ENCODE results near the gene SLC30A3. TPM values are rescaled to one million over a fixed set of nuclear protein-coding genes. Genes with fewer than 3 reads are reported as not detected.

SLC30A3 gene
- total and polyA plus RNA-seq, 7 experiments from 2014 or later = 0.29 to 0.56 TPM; not detected in 5

GRCh38 chr2:27281855-27282559, 19.2 kb upstream of the SLC30A3 start, which contains the start of gene TRIM54:
TRIM54 (plus strand) TSS chr2:27282429; CDS start chr2:27282732, 303 bp downstream.
- POLR2A ChIA-PET = interaction anchor here (1.1 kb wide), 1 partner anchor 18 kb away, joined by 3 read pairs; no protein-coding TSS in a partner anchor
- Mint-ChIP-seq H3K27ac (no peak within 1 kb of the TSS), H3K4me1 (peaks cover 0 to 5% (median 4%) of the 10 kb centered on the region in 7 donors), H3K4me3 (peak within 1 kb of the TSS in 1 of 10 donors; percentile 35), H3K9me3 (no peaks in the 10 kb centered on the region), H3K27me3 (peaks cover 12 to 44% (median 26%) of the 10 kb centered on the region in 5 donors), H3K36me3 (no peaks in the 10 kb centered on the region)
- CTCF ChIA-PET = interaction anchor here (1.1 to 3.4 kb wide), 5 partner anchors 17 to 320 kb away, joined by 4 to 31 read pairs (median 6); no protein-coding TSS in a partner anchor
- ATAC-seq (no peak), DNase-seq (no peak)
- no peaks in the 10 kb centered on the region for H3K4me1 ChIP-seq (ENCODE audit: control insufficient read depth in 2 of 2, insufficient read depth in 2 of 2, low read length in 2 of 2)
- no peaks in the 10 kb centered on the region for H3K27me3 ChIP-seq (ENCODE audit: control insufficient read depth in 2 of 2, insufficient read depth in 2 of 2, low read length in 2 of 2)
- H3K36me3 ChIP-seq (ENCODE audit: control insufficient read depth in 2 of 3, insufficient read depth in 3 of 3, low read length in 3 of 3) = no peaks in the 10 kb centered on the region
- no peak within 1 kb of the TSS for H3K27ac ChIP-seq (ENCODE audit: low read depth, low read length)
- H3K9me3 ChIP-seq (ENCODE audit: control insufficient read depth in 2 of 3, low read length in 3 of 3) = no peaks in the 10 kb centered on the region
- intact Hi-C loops (cut with micrococcal nuclease) = loop anchor here in 1 of 2 donors (2.0 kb wide), 1 partner anchor 17 kb away; no protein-coding TSS in a partner anchor
- H3K4me3 ChIP-seq (ENCODE audit: low read length) = no peak within 1 kb of the TSS

DNA sequence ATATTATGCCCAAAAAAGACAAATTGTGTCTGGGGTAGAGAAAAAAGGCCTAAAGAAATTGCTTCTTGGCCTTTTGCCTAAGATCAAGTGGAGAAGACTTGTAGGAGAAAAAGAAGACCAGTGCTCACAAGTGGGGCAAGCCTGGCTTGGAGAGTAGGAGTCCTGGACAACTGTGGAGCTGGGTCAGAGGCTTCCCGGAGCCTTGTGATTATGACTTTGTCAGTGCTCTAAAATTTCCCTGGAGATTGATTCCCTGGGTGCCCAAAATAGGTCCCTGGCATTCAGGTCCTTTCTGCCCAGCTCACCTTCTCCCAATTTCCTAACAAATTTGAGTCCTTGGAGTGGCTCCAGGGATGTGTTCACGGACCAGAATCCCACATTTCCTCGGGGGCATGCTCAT, 18.6 kb upstream of the SLC30A3 start:
- POLR2A ChIA-PET = no interaction called here
- Histone ChIP-seq H3K27me3 (ENCODE audit: control insufficient read depth in 2 of 2, insufficient read depth in 2 of 2, low read length in 2 of 2) (no peaks in the 10 kb centered on the region), H3K36me3 (ENCODE audit: control insufficient read depth in 2 of 3, insufficient read depth in 3 of 3, low read length in 3 of 3) (no peaks in the 10 kb centered on the region), H3K4me3 (ENCODE audit: low read length) (no peak overlapping the region), H3K4me1 (ENCODE audit: control insufficient read depth in 2 of 2, insufficient read depth in 2 of 2, low read length in 2 of 2) (no peaks in the 10 kb centered on the region), H3K9me3 (ENCODE audit: control insufficient read depth in 2 of 3, low read length in 3 of 3) (no peaks in the 10 kb centered on the region), H3K27ac (ENCODE audit: low read depth, low read length) (no peak overlapping the region)
- Mint-ChIP-seq H3K27me3 (peaks cover 12 to 42% (median 26%) of the 10 kb centered on the region in 5 donors), H3K4me3 (no peak overlapping the region), H3K36me3 (no peaks in the 10 kb centered on the region), H3K27ac (no peak overlapping the region), H3K9me3 (no peaks in the 10 kb centered on the region), H3K4me1 (peaks cover 0 to 6% (median 4%) of the 10 kb centered on the region in 7 donors)
- CTCF ChIA-PET = interaction anchor here (1.5 to 3.4 kb wide), 5 partner anchors 21 to 322 kb away, joined by 4 to 31 read pairs (median 10); no protein-coding TSS in a partner anchor
- ATAC-seq = no peak
- intact Hi-C loops (cut with micrococcal nuclease) = loop anchor here in 1 of 2 donors (2.0 kb wide), 1 partner anchor 17 kb away; no protein-coding TSS in a partner anchor
- no peak for DNase-seq

DNA sequence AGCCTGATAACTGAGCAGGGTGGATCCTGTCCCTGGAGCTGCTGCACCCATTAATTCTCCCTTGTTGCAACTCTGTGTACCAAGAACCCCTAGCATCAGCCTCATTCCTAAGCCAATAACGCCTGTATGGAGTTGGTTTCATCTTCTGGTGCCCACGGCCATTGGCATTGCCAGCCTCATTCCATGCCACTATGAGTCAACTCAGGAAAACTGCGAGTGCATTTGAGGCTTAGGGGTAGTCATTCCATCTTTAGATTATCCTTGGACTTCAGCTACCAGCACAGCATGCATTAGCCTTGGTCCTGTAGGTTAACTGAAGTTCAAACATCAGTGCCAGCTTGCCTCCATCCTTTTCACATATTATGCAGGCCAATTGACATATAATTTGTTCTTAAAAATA, 18.0 kb upstream of the SLC30A3 start:
- H3K4me1 ChIP-seq (ENCODE audit: control insufficient read depth in 2 of 2, insufficient read depth in 2 of 2, low read length in 2 of 2) = no peaks in the 10 kb centered on the region
- H3K4me3 ChIP-seq (ENCODE audit: low read length) = no peak overlapping the region
- Mint-ChIP-seq H3K4me3 (no peak overlapping the region), H3K36me3 (no peaks in the 10 kb centered on the region), H3K27ac (no peak overlapping the region), H3K27me3 (peaks cover 12 to 39% (median 26%) of the 10 kb centered on the region in 5 donors), H3K9me3 (no peaks in the 10 kb centered on the region), H3K4me1 (peaks cover 0 to 7% (median 4%) of the 10 kb centered on the region in 7 donors)
- intact Hi-C loops (cut with micrococcal nuclease) = loop anchor here (1.0 to 2.0 kb wide), 9 partner anchors 16 to 435 kb away; partner anchors contain the start of gene KHK (in 1 of the 2)
- ChIA-PET POLR2A (no interaction called here), CTCF (interaction anchor here (0.7 to 3.4 kb wide), 5 partner anchors 180 to 321 kb away, joined by 3 to 31 read pairs (median 10); no protein-coding TSS in a partner anchor)
- no peak overlapping the region for H3K27ac ChIP-seq (ENCODE audit: low read depth, low read length)
- no peaks in the 10 kb centered on the region for H3K27me3 ChIP-seq (ENCODE audit: control insufficient read depth in 2 of 2, insufficient read depth in 2 of 2, low read length in 2 of 2)
- no peaks in the 10 kb centered on the region for H3K36me3 ChIP-seq (ENCODE audit: control insufficient read depth in 2 of 3, insufficient read depth in 3 of 3, low read length in 3 of 3)
- DNase-seq (no peak), ATAC-seq (no peak)
- H3K9me3 ChIP-seq (ENCODE audit: control insufficient read depth in 2 of 3, low read length in 3 of 3) = no peaks in the 10 kb centered on the region

GRCh38 chr2:27278010-27278409, 15.2 kb upstream of the SLC30A3 start:
- no peaks in the 10 kb centered on the region for H3K36me3 Mint-ChIP-seq
- POLR2A ChIA-PET = no interaction called here
- Histone ChIP-seq H3K36me3 (ENCODE audit: control insufficient read depth in 2 of 3, insufficient read depth in 3 of 3, low read length in 3 of 3) (no peaks in the 10 kb centered on the region), H3K4me1 (ENCODE audit: control insufficient read depth in 2 of 2, insufficient read depth in 2 of 2, low read length in 2 of 2) (no peaks in the 10 kb centered on the region), H3K27me3 (ENCODE audit: control insufficient read depth in 2 of 2, insufficient read depth in 2 of 2, low read length in 2 of 2) (no peaks in the 10 kb centered on the region), H3K4me3 (ENCODE audit: low read length) (no peak overlapping the region), H3K27ac (ENCODE audit: low read depth, low read length) (no peak overlapping the region), H3K9me3 (ENCODE audit: control insufficient read depth in 2 of 3, low read length in 3 of 3) (no peaks in the 10 kb centered on the region)
- ATAC-seq (no peak), DNase-seq (no peak)
- H3K9me3 Mint-ChIP-seq = no peaks in the 10 kb centered on the region
- H3K4me1 Mint-ChIP-seq = peaks cover 0 to 8% (median 4%) of the 10 kb centered on the region in 7 donors
- no peak overlapping the region for H3K4me3 Mint-ChIP-seq
- H3K27me3 Mint-ChIP-seq = peaks cover 16 to 46% (median 26%) of the 10 kb centered on the region in 5 donors
- H3K27ac Mint-ChIP-seq = no peak overlapping the region
- intact Hi-C loops (cut with micrococcal nuclease) = no loop called here
- CTCF ChIA-PET = interaction anchor here (0.6 to 2.5 kb wide), 3 partner anchors 22 to 266 kb away, joined by 4 to 18 read pairs (median 5); no protein-coding TSS in a partner anchor

DNA sequence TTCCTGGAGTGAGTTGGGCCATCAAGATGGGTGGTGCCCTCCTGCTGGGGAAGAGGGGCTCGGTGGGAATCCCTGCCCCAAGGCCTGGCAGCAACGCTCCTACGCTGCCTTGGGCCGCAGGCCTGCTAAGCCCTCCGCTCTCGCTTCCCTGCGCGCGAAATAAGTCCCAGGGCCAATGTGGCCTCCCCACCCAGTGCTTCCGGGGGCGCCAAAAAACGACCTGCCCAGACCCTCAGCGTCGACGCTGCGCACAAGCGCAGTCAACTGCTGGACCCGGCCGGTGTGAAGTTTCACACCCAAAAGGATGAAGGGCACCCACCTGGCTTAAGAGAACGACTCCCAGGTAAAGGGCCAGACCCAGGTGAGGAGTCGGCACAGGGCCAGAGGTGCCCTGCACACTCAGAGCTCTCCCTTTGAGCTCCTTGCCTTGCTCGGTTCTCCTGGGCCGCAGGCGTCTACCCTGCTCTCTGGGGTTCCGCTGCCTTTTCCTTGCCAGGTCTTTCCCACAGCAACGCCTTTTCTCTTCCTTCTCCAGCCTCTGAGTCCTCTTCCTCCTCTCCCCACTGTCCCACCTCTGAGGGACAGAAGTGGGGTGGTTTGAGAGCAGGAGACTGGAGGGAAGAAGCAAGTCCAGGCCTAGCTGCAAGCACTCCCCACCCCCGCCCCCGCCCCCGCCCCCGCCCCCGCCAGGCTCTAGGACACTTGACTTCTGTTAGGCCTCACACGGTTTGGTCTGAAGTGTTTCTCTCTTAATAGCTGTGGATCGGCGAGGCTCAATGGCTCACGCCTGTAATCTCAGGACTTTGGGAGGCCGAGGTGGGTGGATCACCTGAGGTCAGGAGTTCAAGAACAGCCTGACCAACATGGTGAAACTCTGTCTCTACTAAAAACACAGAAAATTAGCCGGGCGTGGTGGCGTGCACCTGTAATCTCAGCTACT, 12.6 kb upstream of the SLC30A3 start, which contains the start of gene DNAJC5G:
DNAJC5G (plus strand) TSS at position 223 of the 940 bp plus-strand sequence. CDS start 1,296 bp downstream, outside the sequence.
- ChIA-PET POLR2A (interaction anchor here (0.6 kb wide), 1 partner anchor 22 kb away, joined by 3 read pairs; no protein-coding TSS in a partner anchor), CTCF (interaction anchor here (0.6 to 1.2 kb wide), 4 partner anchors 9 to 43 kb away, joined by 3 read pairs; no protein-coding TSS in a partner anchor)
- DNase-seq (no peak), ATAC-seq (no peak)
- Histone ChIP-seq H3K9me3 (ENCODE audit: control insufficient read depth in 2 of 3, low read length in 3 of 3) (no peaks in the 10 kb centered on the region), H3K27me3 (ENCODE audit: control insufficient read depth in 2 of 2, insufficient read depth in 2 of 2, low read length in 2 of 2) (no peaks in the 10 kb centered on the region), H3K36me3 (ENCODE audit: control insufficient read depth in 2 of 3, insufficient read depth in 3 of 3, low read length in 3 of 3) (no peaks in the 10 kb centered on the region), H3K27ac (ENCODE audit: low read depth, low read length) (no peak within 1 kb of the TSS), H3K4me1 (ENCODE audit: control insufficient read depth in 2 of 2, insufficient read depth in 2 of 2, low read length in 2 of 2) (no peaks in the 10 kb centered on the region), H3K4me3 (ENCODE audit: low read length) (no peak within 1 kb of the TSS)
- peaks cover 4 to 31% (median 10%) of the 10 kb centered on the region in 5 donors for H3K27me3 Mint-ChIP-seq
- H3K4me1 Mint-ChIP-seq = peaks cover 0 to 9% (median 4%) of the 10 kb centered on the region in 7 donors
- H3K36me3 Mint-ChIP-seq = no peaks in the 10 kb centered on the region
- no peaks in the 10 kb centered on the region for H3K9me3 Mint-ChIP-seq
- peak within 1 kb of the TSS in 1 of 9 donors; percentile 38 for H3K27ac Mint-ChIP-seq
- intact Hi-C loops (cut with micrococcal nuclease) = no loop called here
- H3K4me3 Mint-ChIP-seq = no peak within 1 kb of the TSS
